HG03103 (cell line): ENCODE measurements around the gene KCTD1.
"Not testable (repeated sequence)": the region's sequence is repeated elsewhere in the genome, so short reads cannot be mapped to it uniquely, and the experiment has no call there.

ENCODE experiments used
- ATAC-seq: cut with Tn5 transposase; IDR thresholded peaks from one replicate; pipeline ENCODE4 v1.9.1; 2021; ENCODE audit warnings: low read depth; ENCODE audit not compliant: unreplicated experiment

The KCTD1 gene

GRCh38 chr18:26460449-26461091 is 87.8 kb downstream of the KCTD1 start:
- peak; percentile 56 for ATAC-seq

GRCh38 chr18:26459884-26460283 is 88.5 kb downstream of the KCTD1 start:
- no peak for ATAC-seq

GRCh38 chr18:26459340-26459739 is 89.0 kb downstream of the KCTD1 start:
- no peak for ATAC-seq

GRCh38 chr18:26458526-26459232 is 89.7 kb downstream of the KCTD1 start:
- peak; percentile 54 for ATAC-seq

- no peak for ATAC-seq
Measured at GRCh38 chr18:26457611-26458353, 90.6 kb downstream of the KCTD1 start.

GRCh38 chr18:26457195-26457594 is 91.2 kb downstream of the KCTD1 start:
- ATAC-seq, result no peak

- no peak for ATAC-seq
Measured at GRCh38 chr18:26456070-26456491, 92.3 kb downstream of the KCTD1 start.

- no peak for ATAC-seq
Measured at GRCh38 chr18:26455639-26456038, 92.7 kb downstream of the KCTD1 start.

GRCh38 chr18:26454616-26455015 is 93.7 kb downstream of the KCTD1 start:
- ATAC-seq, result no peak

GRCh38 chr18:26454192-26454591 is 94.2 kb downstream of the KCTD1 start:
- ATAC-seq, result no peak

- no peak for ATAC-seq
Measured at GRCh38 chr18:26453386-26453901, 94.9 kb downstream of the KCTD1 start.

GRCh38 chr18:26450989-26451682 is 97.2 kb downstream of the KCTD1 start:
- ATAC-seq, result no peak

- ATAC-seq, result no peak
Measured at GRCh38 chr18:26448714-26449159, 99.6 kb downstream of the KCTD1 start.

- no peak for ATAC-seq
Measured at GRCh38 chr18:26443853-26444252, 104.5 kb downstream of the KCTD1 start.

GRCh38 chr18:26442126-26442525 is 106.2 kb downstream of the KCTD1 start:
- no peak for ATAC-seq

- ATAC-seq, result no peak
Measured at GRCh38 chr18:26440644-26441043, 107.7 kb downstream of the KCTD1 start.

GRCh38 chr18:26439537-26439936 is 108.8 kb downstream of the KCTD1 start:
- no peak for ATAC-seq

- peak; percentile 98 for ATAC-seq
Measured at GRCh38 chr18:26438980-26439379, 109.4 kb downstream of the KCTD1 start.

GRCh38 chr18:26437634-26438033 is 110.7 kb downstream of the KCTD1 start:
- ATAC-seq, result not testable (repeated sequence)

GRCh38 chr18:26436176-26437051 is 111.9 kb downstream of the KCTD1 start:
- no peak for ATAC-seq
